NCI-H510A treated with DMSO at 0.1 percent for 48 hours (cell line): ENCODE measurements around the gene SMAD7.

Experiments used
- DNase-seq: peaks from one replicate; lab custom pipeline; 2025; lab: John Stamatoyannopoulos, UW

Gene SMAD7

GRCh38 chr18:48915626-48916425, 34.9 kb downstream of the SMAD7 start:
- DNase-seq = no peak

- DNase-seq = no peak
Observed at GRCh38 chr18:48914581-48915251, 36.0 kb downstream of the SMAD7 start.

GRCh38 chr18:48913775-48914174, 37.0 kb downstream of the SMAD7 start:
- no peak for DNase-seq

- no peak for DNase-seq
Observed at GRCh38 chr18:48913201-48913600, 37.6 kb downstream of the SMAD7 start.

- DNase-seq = no peak
Observed at GRCh38 chr18:48910972-48911545, 39.7 kb downstream of the SMAD7 start.

GRCh38 chr18:48909721-48910120, 41.0 kb downstream of the SMAD7 start:
- no peak for DNase-seq

- DNase-seq = no peak
Observed at GRCh38 chr18:48908916-48909315, 41.8 kb downstream of the SMAD7 start.

GRCh38 chr18:48905513-48905912, 45.3 kb downstream of the SMAD7 start:
- no peak for DNase-seq

- no peak for DNase-seq
Observed at GRCh38 chr18:48904847-48905394, 45.8 kb downstream of the SMAD7 start.

- no peak for DNase-seq
Observed at GRCh38 chr18:48904091-48904490, 46.7 kb downstream of the SMAD7 start.

GRCh38 chr18:48902856-48903601, 47.7 kb downstream of the SMAD7 start:
- no peak for DNase-seq

- DNase-seq = peak; percentile 67
Observed at GRCh38 chr18:48902023-48902855, 48.5 kb downstream of the SMAD7 start.

- DNase-seq = no peak
Observed at GRCh38 chr18:48901145-48902022, 49.4 kb downstream of the SMAD7 start.

GRCh38 chr18:48900469-48900868, 50.3 kb downstream of the SMAD7 start:
- no peak for DNase-seq

GRCh38 chr18:48899558-48900174, 51.1 kb downstream of the SMAD7 start:
- DNase-seq = no peak

GRCh38 chr18:48898521-48898920, 52.2 kb downstream of the SMAD7 start:
- DNase-seq = no peak

GRCh38 chr18:48897531-48897930, 53.2 kb downstream of the SMAD7 start:
- DNase-seq = no peak

GRCh38 chr18:48896875-48897511, 53.8 kb downstream of the SMAD7 start:
- no peak for DNase-seq

- no peak for DNase-seq
Observed at GRCh38 chr18:48896326-48896874, 54.4 kb downstream of the SMAD7 start.
